HG02588 (cell line): ENCODE data around the gene INPP5A.
"Not testable (repeated sequence)": the region's sequence is repeated elsewhere in the genome, so short reads cannot be mapped to it uniquely, and the experiment has no call there.

Source experiments
- ATAC-seq: cut with Tn5 transposase; IDR thresholded peaks from one replicate; pipeline ENCODE4 v1.9.1; 2021; ENCODE audit warnings: mild to moderate bottlenecking, moderate library complexity; ENCODE audit not compliant: unreplicated experiment

The INPP5A gene

GRCh38 chr10:132699411-132700155 lies 162.0 kb downstream of the INPP5A start:
- no peak for ATAC-seq

GRCh38 chr10:132700156-132701098 lies 162.8 kb downstream of the INPP5A start:
- ATAC-seq = no peak

GRCh38 chr10:132701099-132701845 lies 163.7 kb downstream of the INPP5A start:
- ATAC-seq = no peak

GRCh38 chr10:132701846-132702190 lies 164.2 kb downstream of the INPP5A start:
- no peak for ATAC-seq

GRCh38 chr10:132702601-132703418 lies 165.2 kb downstream of the INPP5A start:
- ATAC-seq = no peak

GRCh38 chr10:132703419-132704007 lies 165.9 kb downstream of the INPP5A start:
- ATAC-seq = no peak

- ATAC-seq = no peak
Observed at GRCh38 chr10:132704008-132704814, 166.6 kb downstream of the INPP5A start.

- not testable (repeated sequence) for ATAC-seq
Observed at GRCh38 chr10:132704815-132705064, 167.2 kb downstream of the INPP5A start.

- no peak for ATAC-seq
Observed at GRCh38 chr10:132705173-132705572, 167.6 kb downstream of the INPP5A start.

GRCh38 chr10:132705943-132706342 lies 168.4 kb downstream of the INPP5A start:
- ATAC-seq = no peak

- ATAC-seq = no peak
Observed at GRCh38 chr10:132706701-132707100, 169.1 kb downstream of the INPP5A start.

- no peak for ATAC-seq
Observed at GRCh38 chr10:132707121-132707775, 169.7 kb downstream of the INPP5A start.

- no peak for ATAC-seq
Observed at GRCh38 chr10:132707776-132708171, 170.2 kb downstream of the INPP5A start.

GRCh38 chr10:132708441-132708840 lies 170.9 kb downstream of the INPP5A start:
- ATAC-seq = no peak

- ATAC-seq = no peak
Observed at GRCh38 chr10:132708936-132709335, 171.3 kb downstream of the INPP5A start.

- no peak for ATAC-seq
Observed at GRCh38 chr10:132709471-132709951, 171.9 kb downstream of the INPP5A start.

- no peak for ATAC-seq
Observed at GRCh38 chr10:132710036-132710686, 172.6 kb downstream of the INPP5A start.
